Bronchial epithelial cell (primary cell): Measurements from ENCODE around the gene AAMDC. TPM values are rescaled to one million over a fixed set of nuclear protein-coding genes. Genes with fewer than 3 reads are reported as not detected.

Source experiments
- DNase-seq: peaks from one replicate; pipeline ENCODE4 v3.0.0-alpha.2; 2010; ENCODE audit warnings: low read depth
- FAIRE-seq: peaks from 2 replicates; lab custom pipeline; 2011; peaks lifted over from hg19 to GRCh38; lab: Jason Lieb, UNC
- H3K27me3 ChIP-seq: 2 replicates; pipeline ENCODE4 v1.5.1; 2011; ENCODE audit warnings: low read length; ENCODE audit not compliant: control insufficient read depth, insufficient read depth
- H3K36me3 ChIP-seq: 2 replicates; pipeline ENCODE4 v1.5.1; 2011; ENCODE audit warnings: low read length; ENCODE audit not compliant: control insufficient read depth, insufficient read depth
- H3K4me3 ChIP-seq: 2 replicates; pipeline ENCODE4 v1.5.1; 2011; ENCODE audit warnings: mild to moderate bottlenecking, low read depth, low read length, control low read depth
- CTCF ChIP-seq: IDR thresholded peaks from 2 replicates; pipeline ENCODE4 v1.5.1; 2011; ENCODE audit warnings: mild to moderate bottlenecking, moderate library complexity, low read length, control low read depth, inconsistent platforms; ENCODE audit not compliant: insufficient read depth, severe bottlenecking
- total RNA-seq: library from RNA; depleted of rRNA; stranded (reverse); fragments of >200 nt; gene quantifications from 2 replicates; pipeline ENCODE4 v1.2.1, GENCODE V29; 2014

Gene AAMDC
- total RNA-seq, 1 donor from 2014 or later: 2.1 TPM

- no peak for FAIRE-seq
- Histone ChIP-seq H3K36me3 (peaks cover 2% of the 10 kb centered on the region), H3K4me3 (no peak overlapping the region), H3K27me3 (no peaks in the 10 kb centered on the region)
- no peak for TF ChIP-seq CTCF
- no peak for DNase-seq
Measured at GRCh38 chr11:77791301-77791700, 29.6 kb upstream of the AAMDC start.

- H3K36me3 ChIP-seq: peaks cover 2% of the 10 kb centered on the region
- TF ChIP-seq CTCF: no peak
- DNase-seq (no peak), FAIRE-seq (no peak)
- H3K27me3 ChIP-seq: no peaks in the 10 kb centered on the region
- no peak overlapping the region for H3K4me3 ChIP-seq
Measured at GRCh38 chr11:77793972-77794371, 27.0 kb upstream of the AAMDC start.

GRCh38 chr11:77799338-77799737 is 21.6 kb upstream of the AAMDC start:
- H3K36me3 ChIP-seq: no peaks in the 10 kb centered on the region
- TF ChIP-seq CTCF: no peak
- DNase-seq: no peak
- H3K4me3 ChIP-seq: no peak overlapping the region
- FAIRE-seq: no peak
- H3K27me3 ChIP-seq: no peaks in the 10 kb centered on the region

- FAIRE-seq (no peak), DNase-seq (no peak)
- no peak overlapping the region for H3K4me3 ChIP-seq
- no peaks in the 10 kb centered on the region for H3K27me3 ChIP-seq
- no peak for TF ChIP-seq CTCF
- H3K36me3 ChIP-seq: no peaks in the 10 kb centered on the region
Measured at GRCh38 chr11:77800449-77800848, 20.5 kb upstream of the AAMDC start.

- FAIRE-seq (no peak), DNase-seq (no peak)
- Histone ChIP-seq H3K36me3 (no peaks in the 10 kb centered on the region), H3K4me3 (no peak overlapping the region), H3K27me3 (no peaks in the 10 kb centered on the region)
- no peak for TF ChIP-seq CTCF
Measured at GRCh38 chr11:77801477-77801876, 19.5 kb upstream of the AAMDC start.

- no peak overlapping the region for H3K4me3 ChIP-seq
- no peak for TF ChIP-seq CTCF
- DNase-seq (no peak), FAIRE-seq (no peak)
- H3K36me3 ChIP-seq: no peaks in the 10 kb centered on the region
- no peaks in the 10 kb centered on the region for H3K27me3 ChIP-seq
Measured at GRCh38 chr11:77806415-77806814, 14.5 kb upstream of the AAMDC start.
